NCI-H226 (cell line): ENCODE results near the gene ITGAD.
A peak's percentile ranks its signal among the peaks of the same experiment; 100 is the strongest.

Source experiments
- DNase-seq: peaks from one replicate; pipeline ENCODE4 v3.0.0-alpha.2; 2015

Gene ITGAD

DNA sequence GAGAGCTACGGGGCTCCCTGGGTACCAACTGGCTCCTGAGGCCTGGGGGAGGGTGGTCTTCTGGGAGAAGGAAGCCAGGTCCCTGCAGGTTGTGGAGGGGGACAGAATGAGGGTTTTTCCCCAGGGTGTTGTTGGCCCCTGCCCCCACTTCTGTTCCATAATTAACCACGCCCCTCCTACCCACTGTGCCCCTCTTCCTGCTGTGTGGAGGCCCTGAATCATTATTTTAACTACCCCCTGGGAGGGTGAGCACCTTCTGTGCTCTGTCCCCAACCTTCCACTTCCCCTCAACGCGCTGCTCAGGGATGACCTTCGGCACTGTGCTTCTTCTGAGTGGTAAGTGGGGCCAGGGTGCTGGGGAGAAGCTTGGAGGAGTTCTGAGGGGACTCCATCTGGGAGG is at the start of gene ITGAD:
Gene ITGAD (plus strand): TSS at position 280 of the 400 bp plus-strand sequence. CDS start 26 bp downstream, at position 306.
- no peak for DNase-seq

- DNase-seq: no peak
Observed at GRCh38 chr16:31344712-31345111, 48.4 kb upstream of the ITGAD start.

DNA sequence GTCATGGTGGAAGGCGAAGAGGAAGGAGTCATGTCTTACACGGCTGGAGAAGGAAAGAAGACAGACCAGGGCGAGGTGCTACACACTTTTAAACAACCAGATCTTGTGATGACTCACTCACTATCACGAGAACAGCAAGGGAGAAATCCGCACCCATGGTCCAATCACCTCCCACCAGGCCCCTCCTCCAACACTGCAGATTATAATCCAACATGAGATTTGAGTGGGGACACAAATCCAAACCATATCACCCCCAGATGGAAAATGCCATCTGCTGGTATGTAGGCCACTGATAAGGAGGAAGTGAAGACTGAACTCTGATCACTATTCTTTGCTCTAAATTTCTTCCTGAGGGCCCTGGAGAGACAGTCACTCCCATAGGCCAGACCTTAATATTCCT is 45.7 kb upstream of the ITGAD start:
- DNase-seq: no peak

GRCh38 chr16:31348579-31348978 is 44.6 kb upstream of the ITGAD start:
- no peak for DNase-seq

DNA sequence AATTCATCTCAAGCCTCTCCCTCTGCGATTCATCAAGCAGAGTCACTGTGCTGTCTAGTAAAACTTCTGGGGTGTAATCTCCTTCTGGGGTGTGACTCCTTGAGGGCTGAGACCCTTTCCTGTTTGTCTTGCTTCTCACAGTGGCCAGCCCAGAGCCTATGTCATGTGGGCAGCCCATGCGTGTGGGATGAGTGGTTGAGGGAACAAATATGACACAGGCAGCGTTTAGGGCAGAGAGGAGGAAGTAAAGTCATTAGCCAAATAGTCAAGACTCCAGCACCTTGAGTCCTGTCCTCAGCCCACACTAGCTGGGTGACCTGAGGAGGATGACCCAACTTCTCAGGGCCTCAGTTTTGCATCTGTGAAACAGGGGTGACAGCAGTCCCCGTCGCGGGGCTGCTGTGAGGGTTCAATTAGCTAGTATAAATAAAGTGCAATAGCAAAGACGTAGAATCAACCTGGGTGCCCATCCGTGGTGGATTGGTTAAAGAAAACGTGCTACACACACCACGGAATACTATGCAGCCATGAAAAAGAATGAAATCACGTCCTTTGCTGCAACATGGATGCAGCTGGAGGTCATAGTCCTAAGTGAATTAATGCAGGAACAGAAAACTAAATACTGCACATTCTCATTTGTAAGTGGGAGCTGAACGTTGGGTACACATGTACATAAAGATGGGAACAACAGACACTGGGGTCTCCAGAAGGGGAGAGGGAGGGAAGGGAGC is 42.7 kb upstream of the ITGAD start:
- no peak for DNase-seq

DNA sequence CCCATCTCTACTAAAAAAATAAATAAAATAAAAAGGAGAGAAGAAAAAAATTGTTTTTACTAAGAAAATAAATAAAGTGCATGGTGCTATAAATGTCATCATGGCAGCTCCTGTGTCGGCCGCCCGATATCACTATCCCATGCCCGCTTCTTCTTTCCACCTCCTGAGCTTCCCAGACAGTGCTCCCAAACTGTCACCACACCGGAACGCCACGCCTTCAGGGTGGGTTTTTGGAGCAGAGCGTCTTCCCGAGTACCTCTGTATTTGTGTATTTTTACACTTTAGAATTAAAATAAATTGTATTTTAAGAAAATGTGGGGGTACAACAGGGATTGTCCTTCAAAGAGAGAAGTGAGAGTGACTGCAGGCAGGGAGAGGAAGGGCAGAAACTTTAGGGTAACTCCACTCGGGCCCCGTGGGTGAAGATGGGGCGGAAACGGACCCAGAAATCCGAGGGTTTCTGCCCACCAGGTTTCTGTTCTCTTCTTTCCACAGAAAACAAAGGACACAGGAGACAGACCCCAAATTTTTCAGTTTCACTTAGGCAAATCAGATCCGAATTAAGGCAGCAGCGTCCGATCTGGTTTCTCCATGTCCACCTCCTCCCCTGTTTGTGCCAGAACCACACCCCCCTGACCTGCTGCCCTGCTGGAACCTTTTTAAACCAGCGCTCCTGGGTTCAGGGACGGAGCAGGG is 41.7 kb upstream of the ITGAD start:
- no peak for DNase-seq

DNA sequence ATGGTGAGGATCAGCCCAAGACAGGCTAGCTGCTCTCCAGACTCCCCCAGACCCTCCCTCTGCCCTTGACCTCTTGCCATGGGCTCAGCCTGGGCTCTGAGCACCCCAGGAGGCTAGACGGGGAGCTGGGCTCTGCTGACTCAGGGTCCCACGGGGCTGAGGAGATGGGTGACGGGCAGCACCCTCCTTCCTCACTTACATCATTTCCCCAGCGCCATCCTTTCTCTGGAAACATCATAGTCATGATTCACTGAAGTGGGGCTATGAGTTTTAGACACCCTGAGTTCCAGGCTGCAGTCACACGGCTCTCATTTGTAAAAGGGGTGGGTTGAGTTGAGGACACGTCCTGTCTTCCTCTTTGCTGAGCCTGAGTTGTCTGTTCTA is 41.2 kb upstream of the ITGAD start:
- no peak for DNase-seq

- no peak for DNase-seq
Observed at GRCh38 chr16:31352376-31353115, 40.6 kb upstream of the ITGAD start.

GRCh38 chr16:31354394-31355291 is 38.5 kb upstream of the ITGAD start, which contains the start of gene ITGAX:
Gene ITGAX (plus strand): TSS chr16:31355176. CDS start chr16:31355255, 79 bp downstream.
- peak; percentile 72 for DNase-seq

GRCh38 chr16:31355431-31356100 is 37.6 kb upstream of the ITGAD start:
- no peak for DNase-seq

DNA sequence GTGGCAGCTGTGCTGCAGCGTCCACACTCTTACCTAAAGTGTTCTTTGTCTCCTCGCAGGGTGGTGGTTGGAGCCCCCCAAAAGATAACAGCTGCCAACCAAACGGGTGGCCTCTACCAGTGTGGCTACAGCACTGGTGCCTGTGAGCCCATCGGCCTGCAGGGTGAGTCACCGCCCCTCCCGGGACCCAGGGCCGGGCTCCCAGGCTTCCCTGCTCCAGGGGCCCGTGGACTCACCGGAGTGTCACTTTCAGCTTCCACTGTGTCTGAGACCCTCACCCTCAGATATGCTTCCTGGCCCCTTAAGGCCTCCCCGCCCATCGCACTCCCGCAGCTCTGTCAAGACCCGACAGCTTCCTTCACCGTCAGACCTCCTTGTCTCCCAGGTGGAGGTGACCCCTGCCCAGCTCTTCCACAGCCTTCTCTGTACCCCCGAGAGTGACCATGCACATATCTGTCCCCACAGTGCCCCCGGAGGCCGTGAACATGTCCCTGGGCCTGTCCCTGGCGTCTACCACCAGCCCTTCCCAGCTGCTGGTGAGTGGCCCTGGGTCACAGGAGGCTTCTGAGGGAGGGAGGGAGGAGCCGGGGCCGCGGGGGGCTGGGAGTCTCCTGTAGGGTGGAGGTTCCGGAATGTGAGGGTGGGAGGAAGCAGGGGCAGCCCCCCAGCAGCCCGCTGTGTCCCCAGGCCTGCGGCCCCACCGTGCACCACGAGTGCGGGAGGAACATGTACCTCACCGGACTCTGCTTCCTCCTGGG is 36.4 kb upstream of the ITGAD start:
- no peak for DNase-seq

GRCh38 chr16:31357324-31358109 is 35.6 kb upstream of the ITGAD start:
- DNase-seq: no peak

- no peak for DNase-seq
Observed at GRCh38 chr16:31360251-31360650, 32.9 kb upstream of the ITGAD start.

DNA sequence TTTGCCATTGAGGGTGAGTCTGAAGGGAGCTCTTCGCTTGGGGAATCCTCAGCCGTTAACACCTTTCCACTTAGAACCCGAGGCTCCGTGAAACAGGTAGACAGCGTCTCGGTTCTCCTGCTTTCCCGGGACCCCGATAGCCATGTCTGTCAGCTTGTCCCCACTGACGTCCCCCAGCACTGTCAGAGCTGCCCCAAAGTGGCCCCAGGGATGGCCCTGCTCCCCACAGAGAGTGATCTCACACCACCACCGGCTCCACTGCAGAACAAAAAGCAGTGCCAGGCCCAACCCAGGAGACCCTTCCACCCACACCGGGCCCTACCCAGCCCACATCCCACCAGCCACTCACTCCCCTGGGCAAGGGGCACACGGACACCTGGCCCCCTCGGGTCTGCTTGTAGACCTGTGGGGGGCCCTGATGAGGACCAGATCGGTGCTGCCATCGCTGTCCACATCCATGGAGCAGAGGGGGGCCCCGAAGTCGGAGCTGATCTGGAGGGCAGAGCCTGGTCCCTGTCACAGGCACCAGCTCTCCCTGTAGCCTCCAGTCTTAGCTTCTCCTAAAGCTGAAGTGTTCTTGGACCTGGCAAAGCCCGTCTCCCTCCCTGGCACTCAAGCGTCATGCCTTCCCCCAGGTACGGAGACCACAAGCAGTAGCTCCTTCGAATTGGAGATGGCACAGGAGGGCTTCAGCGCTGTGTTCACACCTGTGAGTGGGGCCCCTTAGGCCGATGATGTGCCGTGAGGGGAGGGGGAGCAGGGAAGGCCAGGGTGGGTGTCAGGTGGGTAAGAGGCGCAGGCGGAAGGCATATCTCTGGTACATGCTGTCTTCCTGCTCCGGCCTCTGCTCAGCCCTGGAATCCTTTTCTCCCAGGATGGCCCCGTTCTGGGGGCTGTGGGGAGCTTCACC is 31.7 kb upstream of the ITGAD start:
- DNase-seq: no peak

- no peak for DNase-seq
Observed at GRCh38 chr16:31362476-31363405, 30.4 kb upstream of the ITGAD start.

- no peak for DNase-seq
Observed at GRCh38 chr16:31363721-31364120, 29.4 kb upstream of the ITGAD start.

- no peak for DNase-seq
Observed at GRCh38 chr16:31364421-31364820, 28.7 kb upstream of the ITGAD start.
